ENCODE data around the gene PDE6G. TPM values are rescaled to one million over a fixed set of nuclear protein-coding genes. Genes with fewer than 3 reads are reported as not detected.
A peak's percentile ranks its signal among the peaks of the same experiment; 100 is the strongest.
"Not testable (repeated sequence)": the region's sequence is repeated elsewhere in the genome, so short reads cannot be mapped to it uniquely, and the experiment has no call there.

Gene PDE6G
- total RNA-seq, 1 donor from 2014 or later = not detected

DNA sequence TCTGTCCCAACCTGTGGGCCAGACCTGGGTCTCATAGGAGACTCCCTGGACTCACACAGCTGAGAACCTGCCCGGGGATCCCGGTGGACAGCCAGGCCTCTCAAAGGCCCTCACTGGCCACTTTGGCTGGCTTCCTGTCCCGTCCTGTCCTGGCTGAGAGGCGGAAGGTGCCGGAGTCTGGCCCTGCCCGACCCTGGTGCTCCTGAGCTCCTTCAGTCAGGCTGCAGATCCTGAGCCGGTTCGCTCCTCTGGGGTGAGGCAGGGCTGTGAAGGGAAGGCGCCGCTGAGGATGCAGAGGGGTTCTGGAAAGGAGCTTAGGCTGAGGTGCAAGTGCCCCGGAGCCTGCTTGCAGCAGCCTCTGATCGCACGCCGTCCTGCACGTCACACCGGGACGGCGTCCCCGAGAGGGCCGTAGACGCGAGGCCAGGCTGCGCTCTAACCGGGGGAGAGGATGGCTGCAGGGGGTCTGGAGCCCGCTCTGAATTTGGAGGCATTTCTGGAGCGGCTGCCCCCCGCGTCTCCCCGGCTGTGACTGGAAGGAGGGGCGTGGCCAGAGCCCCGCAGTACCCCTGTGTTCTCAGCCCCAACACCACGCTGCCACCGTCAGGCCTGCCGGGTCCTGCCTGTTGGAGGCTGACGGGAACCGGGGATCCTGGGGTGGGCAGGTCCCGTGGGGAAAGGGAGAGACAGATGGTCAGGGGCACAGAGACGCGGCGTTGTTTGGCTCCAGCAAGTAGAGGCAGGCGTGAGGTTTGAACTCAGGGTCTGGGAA is 31.6 kb upstream of the PDE6G start:
- ATAC-seq = no peak

DNA sequence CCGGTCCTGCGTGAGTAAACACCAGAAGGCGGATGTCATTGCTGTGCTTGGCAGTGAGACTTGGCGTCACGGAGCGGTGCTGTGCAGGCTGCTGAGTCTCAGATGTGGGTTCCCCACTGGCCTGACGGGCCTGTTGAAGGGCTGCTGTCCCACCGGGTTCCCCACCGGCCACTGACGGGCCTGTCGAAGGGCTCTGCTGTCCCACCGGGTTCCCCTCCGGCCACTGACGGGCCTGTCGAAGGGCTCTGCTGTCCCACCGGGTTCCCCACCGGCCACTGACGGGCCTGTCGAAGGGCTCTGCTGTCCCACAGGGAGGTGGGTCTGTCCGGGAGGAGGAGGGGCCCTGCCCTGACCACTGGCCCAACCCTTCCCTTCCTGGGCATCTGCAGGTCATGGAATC is 30.3 kb upstream of the PDE6G start:
- no peak for ATAC-seq

DNA sequence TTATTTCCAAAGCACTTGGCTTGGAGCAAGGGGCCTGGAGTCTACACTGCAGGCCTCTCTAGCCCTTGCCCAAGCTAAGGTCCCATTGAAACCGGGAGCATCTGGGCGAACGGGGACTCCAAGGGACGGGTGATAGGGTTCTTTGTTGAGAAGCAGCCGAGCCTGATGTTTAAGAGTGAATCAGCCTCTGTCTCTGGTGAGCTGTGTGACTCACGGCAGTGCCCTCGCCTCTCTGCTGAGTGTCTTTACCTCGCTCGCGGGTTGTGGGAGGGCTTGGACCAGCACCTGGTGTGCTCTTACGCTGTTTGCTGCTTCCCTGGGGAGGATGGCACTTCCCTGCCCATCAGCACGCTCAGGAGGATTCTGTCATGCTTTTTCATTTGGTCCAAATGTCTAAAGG is 28.8 kb upstream of the PDE6G start:
- ATAC-seq = peak; percentile 65

DNA sequence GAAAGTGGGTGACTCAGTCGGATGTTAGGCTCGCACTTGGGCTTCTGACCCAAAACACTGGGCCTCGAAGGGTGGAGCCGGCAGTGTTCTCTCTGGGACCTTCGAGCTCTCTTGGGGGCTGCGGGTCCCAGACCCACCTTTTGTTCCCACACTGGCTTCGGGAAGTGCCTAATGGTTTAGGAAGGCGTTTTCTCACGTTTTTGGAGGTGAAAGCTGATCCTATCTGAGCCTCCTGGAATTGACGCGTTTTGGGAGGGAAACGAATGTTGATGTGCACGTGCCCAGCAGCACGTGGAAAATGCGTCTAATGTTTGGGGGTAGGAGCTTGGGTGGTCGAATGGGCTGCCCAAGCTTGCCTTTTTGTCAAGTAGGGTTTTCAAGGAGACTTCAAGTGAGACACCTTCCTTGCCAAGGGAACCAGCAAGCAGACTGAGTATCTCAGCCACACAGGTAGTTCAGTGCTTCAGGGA is 28.1 kb upstream of the PDE6G start:
- ATAC-seq = peak; percentile 46

DNA sequence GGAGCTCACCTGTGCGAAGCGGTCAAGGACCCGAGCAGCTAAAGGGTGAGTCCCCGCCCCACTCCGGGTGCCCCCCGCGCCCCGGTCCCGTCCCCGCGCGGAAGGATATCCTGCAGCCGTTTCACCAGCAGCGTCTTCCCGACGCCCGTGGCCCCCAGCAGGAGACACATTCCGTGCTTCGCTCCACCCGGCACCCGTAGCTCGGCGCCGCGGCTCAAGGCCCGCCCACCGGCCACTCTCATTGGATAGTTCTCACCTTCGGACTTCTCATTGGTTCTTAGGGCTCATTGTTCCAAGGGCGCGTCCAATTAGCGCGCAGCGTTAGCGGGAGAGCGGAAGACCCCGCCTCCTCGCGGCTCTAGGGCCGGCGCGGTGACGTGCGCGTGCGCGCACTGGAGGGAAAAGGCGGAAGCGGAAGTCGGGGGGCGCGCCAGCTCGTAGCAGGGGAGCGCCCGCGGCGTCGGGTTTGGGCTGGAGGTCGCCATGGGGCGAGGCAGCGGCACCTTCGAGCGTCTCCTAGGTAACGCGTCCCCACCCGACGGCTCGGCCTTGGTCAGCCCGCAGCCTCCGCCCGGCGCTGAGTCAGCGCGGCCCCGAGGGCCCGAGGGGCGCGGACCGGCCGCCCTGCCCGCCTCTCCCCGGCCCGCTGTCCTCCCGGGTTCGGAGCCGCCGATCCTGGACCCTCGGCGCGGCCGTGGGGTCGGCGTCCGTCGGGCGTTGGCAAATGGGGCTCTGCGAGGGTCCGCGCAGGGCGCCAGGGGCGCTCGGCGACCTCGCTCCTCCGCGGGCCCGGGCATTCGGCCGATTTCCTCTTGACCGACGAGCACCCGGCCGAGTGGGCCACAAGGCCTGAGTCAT is 27.5 kb upstream of the PDE6G start, which contains the start of the genes ARL16 and HGS:
Gene ARL16, minus strand, starts transcription at position 214 of the 858 bp plus-strand sequence. Its CDS starts 44 bp downstream, at position 170.
Gene HGS, plus strand, starts transcription at position 428 of the 858 bp plus-strand sequence. Its CDS starts 56 bp downstream, at position 484.
- peak; percentile 94 for ATAC-seq

DNA sequence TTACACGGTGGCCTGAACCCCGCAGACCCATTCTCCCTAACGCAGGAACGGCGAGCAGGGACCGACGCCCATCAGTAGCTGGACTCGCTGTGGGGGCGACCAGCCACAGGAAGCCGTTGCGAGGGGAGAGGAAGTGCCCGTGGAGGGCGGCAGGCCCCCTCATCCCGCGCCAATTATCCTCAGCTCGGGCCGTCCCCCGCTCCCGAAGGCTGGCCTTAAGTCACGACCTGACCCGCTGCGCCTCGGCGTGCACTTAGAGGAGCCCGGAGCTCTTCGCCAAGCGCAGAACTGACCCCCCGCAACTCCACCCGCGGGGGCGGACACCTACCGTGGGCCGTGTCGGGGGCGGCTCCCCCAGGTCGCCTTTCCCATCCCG is 26.9 kb upstream of the PDE6G start:
- ATAC-seq = peak; percentile 5

DNA sequence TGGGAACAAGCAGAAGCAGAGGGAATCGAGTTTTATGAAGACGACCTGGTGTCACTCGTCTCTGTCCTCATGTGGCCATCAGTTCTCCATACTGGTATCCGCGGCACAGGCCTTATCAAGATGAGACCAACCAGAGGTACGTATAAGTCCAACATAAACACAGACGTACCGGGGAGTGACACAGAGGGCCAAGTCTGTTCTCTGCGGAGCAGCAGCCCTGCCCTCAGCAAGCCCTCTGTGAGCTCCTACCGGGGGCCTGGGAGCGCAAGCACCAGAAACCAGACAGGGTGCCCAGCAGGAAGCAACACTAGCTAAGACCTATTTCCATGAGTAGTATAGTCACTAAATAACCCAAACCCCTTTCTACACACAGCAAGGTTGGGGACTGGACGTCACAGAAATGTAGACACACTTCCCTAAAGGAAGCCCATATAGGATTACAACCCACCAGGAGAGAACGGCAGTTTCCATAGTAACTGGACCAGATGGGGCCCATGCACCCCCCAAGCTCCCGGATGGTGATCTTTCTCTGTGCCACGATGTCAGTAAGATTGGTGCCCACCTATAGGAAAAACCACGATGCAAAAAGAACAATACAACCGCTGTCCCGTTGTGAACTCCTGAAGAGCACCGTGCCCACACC is 26.3 kb upstream of the PDE6G start:
- ATAC-seq = no peak

DNA sequence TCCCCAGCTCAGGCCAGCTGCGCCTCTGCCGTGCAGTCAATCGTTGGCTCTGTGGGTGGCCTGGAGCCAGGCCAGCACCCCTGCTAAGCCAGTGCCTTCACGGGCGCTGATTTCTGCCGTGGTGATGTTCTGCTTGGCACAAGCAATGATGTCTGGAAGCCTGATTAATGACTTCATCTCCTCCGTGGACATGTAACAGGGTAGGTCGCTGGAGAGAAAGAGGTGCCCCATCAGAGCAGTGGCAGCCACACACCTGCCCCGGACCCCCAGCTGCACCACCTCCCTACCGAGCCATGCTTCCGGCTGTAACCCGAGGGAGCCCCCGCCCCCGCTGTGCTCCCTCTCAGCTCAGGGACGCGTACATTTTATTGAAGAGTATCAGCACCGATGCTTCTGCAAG is 25.3 kb upstream of the PDE6G start:
- no peak for ATAC-seq

DNA sequence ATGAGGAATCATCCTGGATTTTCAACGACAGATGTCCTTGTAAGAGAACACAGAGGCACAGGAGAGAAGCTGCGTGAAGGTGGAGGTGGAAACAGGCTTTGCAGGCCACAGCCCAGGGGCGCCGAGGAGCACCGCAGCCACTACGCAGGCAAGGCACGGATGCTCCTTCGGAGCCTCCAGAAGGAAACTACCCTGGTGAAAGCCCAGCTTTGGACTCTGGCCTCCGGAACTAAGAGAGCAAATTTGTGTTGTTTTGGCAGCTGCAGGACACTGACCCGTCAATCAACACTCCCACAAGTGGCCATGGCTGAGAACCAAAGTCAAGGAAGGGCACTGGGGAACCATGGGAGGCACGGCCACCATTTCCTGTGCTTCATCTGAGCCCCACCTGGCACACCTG is 23.8 kb upstream of the PDE6G start:
- ATAC-seq = no peak

DNA sequence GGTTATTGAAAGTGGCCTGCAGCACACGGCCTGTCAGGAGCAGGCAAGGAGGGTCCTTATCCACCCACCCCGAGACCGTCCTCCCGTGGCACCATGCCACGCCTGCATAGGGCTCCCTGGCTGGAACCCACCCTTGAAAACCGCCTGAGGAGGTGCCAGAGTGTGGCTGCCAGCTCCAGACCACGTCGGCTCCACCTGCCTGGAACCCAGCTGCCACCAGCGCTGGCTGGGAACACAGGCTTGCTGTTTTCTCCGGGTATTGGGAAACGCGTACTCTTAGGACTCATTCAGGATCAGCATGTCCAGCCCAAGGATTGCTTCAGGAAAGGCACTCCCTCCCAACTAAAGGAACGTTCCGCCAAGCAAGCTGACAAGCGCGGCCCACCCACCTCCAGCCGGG is 20.6 kb upstream of the PDE6G start:
- peak; percentile 10 for ATAC-seq

DNA sequence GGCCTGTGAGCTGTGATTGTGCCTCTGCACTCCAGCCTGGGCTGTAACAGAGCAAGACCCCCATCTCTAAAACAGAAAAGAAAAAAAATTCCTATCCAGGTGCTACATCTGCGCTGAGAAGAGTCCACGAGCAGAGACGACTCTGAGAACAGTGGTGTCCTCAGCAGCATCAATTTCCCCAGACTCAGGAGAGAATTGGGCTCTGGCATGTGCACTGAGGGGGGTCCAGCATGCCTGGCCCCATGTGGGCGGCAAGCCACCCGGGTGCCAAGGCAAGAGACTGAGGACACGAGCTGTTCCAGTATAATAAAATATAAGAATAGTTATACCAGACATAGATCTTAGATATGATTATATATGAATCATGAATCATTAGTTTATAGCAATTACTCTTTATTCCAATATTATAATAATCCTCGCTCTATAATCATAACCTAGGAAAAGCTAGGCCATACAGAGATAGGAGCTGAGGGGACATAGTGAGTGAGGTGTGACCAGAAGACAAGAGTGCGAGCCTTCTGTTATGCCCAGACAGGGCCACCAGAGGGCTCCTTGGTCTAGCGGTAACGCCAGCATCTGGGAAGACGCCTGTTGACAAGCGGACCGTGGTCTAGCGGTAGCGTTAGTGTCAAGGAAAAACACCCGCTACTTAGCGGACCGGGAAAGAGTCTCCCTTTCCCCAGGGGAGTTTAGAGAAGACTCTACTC is 19.3 kb upstream of the PDE6G start:
- ATAC-seq = not testable (repeated sequence)

DNA sequence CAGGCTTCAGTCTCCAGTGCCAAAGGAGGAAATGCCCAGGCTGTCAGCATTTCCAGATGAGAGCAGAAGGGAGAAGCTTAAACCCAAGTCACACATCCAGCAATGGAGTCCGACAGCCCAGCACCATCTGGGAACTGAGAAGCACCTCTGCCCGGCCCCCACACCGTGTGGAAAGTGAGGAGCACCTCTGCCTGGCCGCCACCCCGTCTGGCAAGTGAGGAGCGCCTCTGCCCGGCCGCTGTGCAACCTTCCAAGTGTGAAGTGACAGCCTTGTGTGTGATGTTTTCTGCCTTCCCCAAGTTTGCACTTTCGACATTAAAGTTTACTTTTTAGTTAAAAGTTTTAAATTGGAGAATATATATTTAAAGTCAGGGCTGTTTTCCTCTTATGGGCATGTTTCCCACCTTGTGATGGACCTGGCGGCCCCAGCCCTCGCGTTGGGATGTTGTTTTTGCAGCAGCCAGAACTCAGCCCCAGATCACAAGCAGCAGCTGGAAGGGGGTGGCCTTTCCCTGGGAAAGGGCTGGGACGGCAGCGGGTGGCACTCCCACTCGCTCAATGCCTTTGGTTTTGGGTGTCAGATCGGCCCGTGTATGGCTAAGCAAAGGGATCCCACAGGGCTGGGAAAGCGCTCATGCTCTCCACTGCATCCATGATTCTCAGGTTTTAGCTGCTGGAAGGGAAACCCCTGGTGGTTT is 17.4 kb upstream of the PDE6G start:
- ATAC-seq = no peak

DNA sequence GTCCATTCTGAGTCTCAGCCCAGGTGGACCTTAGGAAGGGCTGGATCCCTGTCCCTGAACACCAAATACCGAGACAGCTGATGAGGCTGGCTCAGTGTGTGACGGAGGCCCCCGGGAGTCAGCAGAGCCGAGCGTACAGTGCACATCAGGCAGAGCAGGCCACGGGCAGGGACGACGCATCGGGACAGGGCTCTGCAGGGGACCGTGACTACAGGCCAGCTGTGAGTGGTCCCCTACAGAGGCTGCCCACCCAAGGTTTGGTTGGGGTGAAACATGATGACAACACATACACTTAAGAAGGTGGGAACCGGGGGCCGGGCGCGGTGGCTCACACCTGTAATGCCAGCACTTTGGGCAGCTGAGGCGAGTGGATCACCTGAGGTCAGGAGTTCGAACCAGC is 16.6 kb upstream of the PDE6G start:
- no peak for ATAC-seq

DNA sequence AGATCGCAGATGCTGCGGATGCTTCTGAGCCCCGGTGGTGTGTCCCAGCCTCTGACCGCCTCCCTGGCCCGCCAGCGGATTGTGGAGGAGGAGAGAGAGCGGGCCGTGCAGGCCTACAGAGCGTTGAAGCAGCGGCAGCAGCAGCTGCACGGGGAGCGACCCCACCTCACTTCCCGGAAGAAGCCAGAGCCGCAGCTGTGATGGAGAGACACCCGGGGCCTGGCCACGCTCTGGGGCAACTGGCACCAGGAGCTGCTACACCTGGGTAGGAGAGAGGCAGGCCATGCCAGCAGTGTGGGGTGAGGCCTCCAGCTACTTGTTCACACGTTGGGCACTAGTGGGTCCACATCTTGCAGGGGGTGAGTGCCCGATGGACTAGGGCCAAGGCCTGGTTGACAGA is 16.2 kb upstream of the PDE6G start:
- ATAC-seq = no peak

DNA sequence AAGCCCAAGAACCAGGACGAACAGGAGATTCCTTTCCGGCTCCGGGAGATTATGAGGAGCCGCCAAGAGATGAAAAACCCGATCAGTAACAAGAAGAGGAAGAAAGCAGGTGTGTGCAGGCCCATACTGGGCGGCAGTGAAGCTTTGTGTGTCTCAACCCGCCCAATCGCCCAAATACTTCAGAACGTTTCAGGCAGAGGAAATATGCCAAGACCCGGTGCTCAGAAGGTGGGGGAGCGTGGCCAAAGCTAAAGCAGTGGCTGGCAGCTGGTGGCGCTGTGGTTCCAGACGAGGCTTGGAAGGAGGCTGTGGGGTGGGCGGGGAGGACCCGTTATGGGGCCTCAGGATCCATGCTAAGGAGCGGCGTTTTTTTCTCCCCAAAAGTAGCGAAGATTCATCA is 11.4 kb upstream of the PDE6G start:
- peak; percentile 60 for ATAC-seq

DNA sequence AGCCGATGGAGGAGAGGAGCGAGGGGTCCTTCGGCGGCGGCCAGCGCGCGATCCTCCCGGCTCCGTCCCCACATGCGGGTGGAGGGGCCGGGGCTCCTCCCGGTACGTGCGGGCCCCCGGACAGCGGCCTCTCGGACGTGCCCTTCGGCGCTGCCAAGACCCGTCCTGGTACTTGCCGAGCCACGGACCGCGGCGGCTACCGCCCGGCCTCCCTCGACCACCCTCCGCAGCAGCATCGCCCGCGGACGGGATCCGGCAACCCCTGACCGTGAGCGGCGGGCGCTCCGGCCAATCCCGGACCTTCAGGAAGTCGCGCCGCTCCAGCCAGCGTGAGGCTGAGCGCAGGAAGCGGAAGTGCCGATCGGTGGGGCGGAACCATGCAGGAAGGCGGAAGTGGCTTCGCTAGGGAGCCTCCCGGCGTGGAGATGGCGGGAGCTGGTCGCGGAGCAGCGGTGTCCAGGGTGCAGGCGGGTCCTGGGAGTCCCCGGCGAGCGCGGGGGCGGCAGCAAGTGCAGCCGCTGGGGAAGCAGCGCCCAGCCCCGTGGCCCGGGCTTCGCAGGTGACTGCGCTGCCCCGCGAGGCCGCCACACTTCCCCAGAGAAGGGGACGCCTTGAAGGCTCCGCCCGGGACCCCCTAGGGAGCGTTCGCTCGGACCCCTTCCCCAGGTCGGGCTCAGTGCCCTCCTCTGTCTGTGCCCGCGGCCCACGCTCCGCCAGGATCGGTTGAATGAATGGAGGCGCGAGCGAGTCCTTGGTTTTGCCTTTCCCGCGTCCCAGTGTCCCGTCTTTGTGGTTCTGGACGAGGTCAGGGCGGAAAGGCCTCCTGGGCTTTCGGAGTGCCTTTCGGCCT is 10.2 kb upstream of the PDE6G start, which contains the start of the genes CCDC137 and OXLD1:
Gene CCDC137, plus strand, starts transcription at position 396 of the 850 bp plus-strand sequence. Its CDS starts 30 bp downstream, at position 426.
Gene OXLD1, minus strand, starts transcription at position 264 of the 850 bp plus-strand sequence. Its CDS starts 28 bp downstream, at position 236.
- peak; percentile 88 for ATAC-seq

DNA sequence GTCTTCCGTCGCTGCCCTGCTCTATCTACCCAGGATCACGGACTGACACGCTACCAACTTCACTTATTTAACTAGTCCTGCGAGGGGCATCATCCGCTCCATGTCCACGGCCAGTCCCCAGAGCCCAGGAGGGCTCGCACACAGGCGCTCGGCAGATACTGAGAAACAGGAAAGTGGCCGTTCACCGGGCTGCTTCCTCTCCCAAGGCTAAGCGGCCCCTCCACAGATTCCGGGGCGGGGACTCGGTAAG is 9.7 kb upstream of the PDE6G start:
- peak; percentile 9 for ATAC-seq

DNA sequence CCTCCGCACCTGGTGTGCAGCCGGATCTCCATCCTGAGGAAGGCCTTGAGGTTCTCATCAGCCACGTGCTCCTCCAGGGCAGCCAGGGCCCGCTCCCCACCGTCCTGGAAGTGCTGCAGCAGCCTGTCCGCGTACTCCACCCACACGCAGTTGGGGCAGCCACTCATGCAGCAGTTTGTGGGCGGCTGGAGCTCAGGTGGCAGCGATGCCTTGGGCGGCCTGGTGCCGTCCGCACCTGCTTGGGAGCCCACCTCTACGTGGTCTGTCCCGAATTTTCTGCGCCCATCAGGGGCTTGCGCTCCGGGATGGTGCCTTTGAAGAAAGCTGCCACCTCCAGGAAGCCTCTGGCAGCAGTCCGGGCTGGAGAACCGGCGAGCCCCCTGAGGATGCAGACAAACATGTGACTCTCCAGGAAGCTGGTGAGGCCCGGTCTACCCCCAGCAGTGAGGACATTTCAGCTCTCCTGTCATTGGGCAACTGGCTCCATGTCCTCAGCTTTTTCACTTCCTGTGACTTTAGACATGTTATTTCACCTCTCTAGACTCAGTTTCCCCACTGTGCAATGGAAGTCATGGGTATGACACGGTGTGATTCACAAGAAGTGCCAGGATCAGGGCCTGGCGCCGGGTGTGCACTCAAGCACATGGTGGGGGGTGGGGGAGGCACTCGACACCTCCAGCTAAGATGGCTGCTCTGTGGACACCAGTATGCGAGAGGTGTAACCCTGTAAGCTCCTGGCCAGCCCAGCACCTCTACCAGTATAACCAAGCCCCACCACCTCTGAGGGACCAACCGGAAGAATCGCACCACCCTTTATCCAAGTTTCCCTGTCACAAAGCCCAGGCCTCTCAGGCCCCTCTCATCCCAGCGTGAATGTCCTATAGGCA is 9.1 kb upstream of the PDE6G start:
- ATAC-seq = peak; percentile 27

DNA sequence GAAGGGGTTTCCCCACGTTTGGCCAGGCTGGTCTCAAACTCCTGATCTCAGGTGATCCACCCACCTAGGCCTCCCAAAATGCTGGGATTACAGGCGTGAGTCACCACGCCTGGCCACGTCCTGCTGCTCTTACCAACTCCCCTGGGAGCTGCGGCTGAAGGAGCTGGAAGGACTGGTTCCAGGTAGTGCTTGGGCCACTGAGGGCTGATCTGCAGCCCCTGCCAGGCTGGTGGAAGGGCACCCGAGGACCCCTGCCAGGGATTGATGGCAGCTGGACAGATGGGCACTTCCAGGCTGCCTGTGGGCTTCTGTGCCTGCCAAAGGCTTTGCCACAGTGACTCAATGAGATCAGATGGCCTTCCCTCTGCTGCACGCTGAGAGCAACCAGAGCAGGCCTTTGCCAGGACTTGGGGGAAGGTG is 7.7 kb upstream of the PDE6G start:
- ATAC-seq = peak; percentile 19

DNA sequence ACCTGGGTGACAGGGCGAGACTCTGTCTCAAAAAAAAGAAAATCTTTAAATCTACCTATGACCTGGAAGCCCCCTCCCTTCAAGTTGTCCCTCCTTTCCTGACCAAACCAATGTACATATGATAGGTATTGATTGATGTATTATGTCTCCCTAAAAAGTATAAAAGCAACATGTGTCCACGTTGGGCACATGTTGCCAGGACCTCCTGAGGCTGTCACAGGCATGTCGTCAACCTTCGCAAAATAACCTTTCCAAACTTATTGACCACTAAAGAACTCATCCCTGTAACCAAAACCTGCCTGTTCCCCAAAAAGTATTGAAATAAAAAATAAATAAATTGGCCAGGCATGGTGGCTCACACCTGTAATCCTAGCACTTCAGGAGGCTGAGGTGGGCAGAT is 5.7 kb upstream of the PDE6G start:
- ATAC-seq = no peak
